Measurements from ENCODE around the gene CES2. TPM values are rescaled to one million over a fixed set of nuclear protein-coding genes. Genes with fewer than 3 reads are reported as not detected.
A peak's percentile ranks its signal among the peaks of the same experiment; 100 is the strongest.

Gene CES2
- polyA plus RNA-seq, 1 of the 3 experiments (the other 2 are of a cell fraction): 33.1 TPM

- WGBS (ENCODE audit: low lambda C conversion rate): 80% methylated on average over 3 of the region's 3 CpGs
- CTCF ChIA-PET: interaction anchor here (1.3 to 8.5 kb wide), 4 partner anchors 7 to 63 kb away, joined by 3 to 174 read pairs (median 40); partner anchors contain the start of genes CDH16, CES3 and RRAD
Measured at GRCh38 chr16:66898207-66898606, 37.1 kb upstream of the CES2 start.

DNA sequence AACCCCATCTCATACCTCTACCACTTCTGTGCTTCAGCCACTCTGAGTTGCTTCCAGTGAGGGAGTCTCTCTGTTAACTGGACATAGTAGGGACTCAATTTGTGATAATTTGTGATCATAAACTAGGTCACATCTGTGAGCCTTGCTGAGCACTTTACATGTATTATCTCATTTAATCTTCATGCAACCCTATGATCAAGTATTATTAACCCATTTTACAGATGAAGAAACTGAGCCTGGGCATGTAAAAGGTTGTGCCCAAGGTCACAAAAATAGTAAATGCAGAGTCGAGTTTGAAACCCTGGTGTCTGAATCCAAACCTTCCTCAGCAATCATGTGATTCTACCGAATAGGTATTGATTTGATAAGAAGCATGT lies 36.4 kb upstream of the CES2 start:
- H3K27ac ChIP-seq (ENCODE audit: low read depth in 2 of 2, low read length in 1 of 2): no peak overlapping the region
- 60% methylated on average over 2 of the region's 2 CpGs for WGBS (ENCODE audit: low lambda C conversion rate)
- no peaks in the 10 kb centered on the region for H3K9me2 ChIP-seq
- H2AFZ ChIP-seq (ENCODE audit: low read depth): no peak overlapping the region
- no peak overlapping the region for H3K9ac ChIP-seq
- H3K4me1 ChIP-seq (ENCODE audit: control insufficient read depth in 1 of 2, insufficient read depth in 2 of 2, low read depth in 1 of 2, low read length in 1 of 2): peaks cover 19% of the 10 kb centered on the region in 2 experiments
- no peak for DNase-seq
- CTCF ChIA-PET: interaction anchor here (1.3 to 8.5 kb wide), 2 partner anchors 24 to 62 kb away, joined by 3 to 174 read pairs; partner anchors contain the start of genes CDH16, CES3 and RRAD
- 0 out of 2 replicates have a peak, but pooled peaks have one; percentile 24 for TF ChIP-seq RCOR1 (IDR thresholded peaks at IDR 0.05; ENCODE audit: low read length)
- no peak for TF ChIP-seq TEAD4 (IDR thresholded peaks at IDR 0.05; ENCODE audit: borderline replicate concordance, insufficient read depth)
- no peaks in the 10 kb centered on the region for H3K27me3 ChIP-seq (ENCODE audit: insufficient read depth)
- H3K79me2 ChIP-seq (ENCODE audit: insufficient read depth): no peaks in the 10 kb centered on the region
- H3K4me3 ChIP-seq (ENCODE audit: low read depth in 2 of 2, low read length in 1 of 2): no peak overlapping the region
- H3K4me2 ChIP-seq: no peak overlapping the region
- no peaks in the 10 kb centered on the region for H3K36me3 ChIP-seq (replicated peaks in 1 of 2; ENCODE audit: control insufficient read depth in 1 of 2, insufficient read depth in 2 of 2, low read length in 1 of 2)
- no peaks in the 10 kb centered on the region for H4K20me1 ChIP-seq (ENCODE audit: insufficient read depth)
- H3F3A ChIP-seq (replicated peaks; ENCODE audit: insufficient read depth): peaks cover 3% of the 10 kb centered on the region
- H3K9me3 ChIP-seq: no peaks in the 10 kb centered on the region
- POLR2A ChIA-PET: no interaction called here

More at GRCh38 chr16:66898207-66898606, 37.1 kb upstream of the CES2 start:
- POLR2A ChIA-PET: no interaction called here
- no peak overlapping the region for H3K27ac ChIP-seq (ENCODE audit: low read depth in 2 of 2, low read length in 1 of 2)
- no peak overlapping the region for H2AFZ ChIP-seq (ENCODE audit: low read depth)
- no peaks in the 10 kb centered on the region for H4K20me1 ChIP-seq (ENCODE audit: insufficient read depth)
- H3K36me3 ChIP-seq (replicated peaks in 1 of 2; ENCODE audit: control insufficient read depth in 1 of 2, insufficient read depth in 2 of 2, low read length in 1 of 2): no peaks in the 10 kb centered on the region
- H3K9me3 ChIP-seq: no peaks in the 10 kb centered on the region
- no peak overlapping the region for H3K4me3 ChIP-seq (ENCODE audit: low read depth in 2 of 2, low read length in 1 of 2)
- no peaks in the 10 kb centered on the region for H3K9me2 ChIP-seq
- H3K4me1 ChIP-seq (ENCODE audit: control insufficient read depth in 1 of 2, insufficient read depth in 2 of 2, low read depth in 1 of 2, low read length in 1 of 2): peaks cover 19% of the 10 kb centered on the region in 2 experiments
- no peaks in the 10 kb centered on the region for H3K27me3 ChIP-seq (ENCODE audit: insufficient read depth)
- H3K9ac ChIP-seq: no peak overlapping the region
- DNase-seq: no peak
- H3F3A ChIP-seq (replicated peaks; ENCODE audit: insufficient read depth): peaks cover 3% of the 10 kb centered on the region
- TF ChIP-seq, protein P1, sequence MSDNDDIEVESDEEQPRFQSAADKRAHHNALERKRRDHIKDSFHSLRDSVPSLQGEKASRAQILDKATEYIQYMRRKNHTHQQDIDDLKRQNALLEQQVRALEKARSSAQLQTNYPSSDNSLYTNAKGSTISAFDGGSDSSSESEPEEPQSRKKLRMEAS (IDR thresholded peaks at IDR 0.05; ENCODE audit: low read depth): peak; percentile 60; the same call in 1 of the 2 replicates
- TF ChIP-seq SIN3A (IDR thresholded peaks at IDR 0.05; ENCODE audit: borderline replicate concordance, low read depth, low read length): no peak
- no peaks in the 10 kb centered on the region for H3K79me2 ChIP-seq (ENCODE audit: insufficient read depth)
- H3K4me2 ChIP-seq: no peak overlapping the region

- POLR2A ChIA-PET: no interaction called here
- Histone ChIP-seq H3F3A (replicated peaks; ENCODE audit: insufficient read depth) (peaks cover 3% of the 10 kb centered on the region), H4K20me1 (ENCODE audit: insufficient read depth) (no peaks in the 10 kb centered on the region), H3K36me3 (replicated peaks in 1 of 2; ENCODE audit: control insufficient read depth in 1 of 2, insufficient read depth in 2 of 2, low read length in 1 of 2) (no peaks in the 10 kb centered on the region), H3K79me2 (ENCODE audit: insufficient read depth) (no peaks in the 10 kb centered on the region), H3K27me3 (ENCODE audit: insufficient read depth) (no peaks in the 10 kb centered on the region), H3K27ac (ENCODE audit: low read depth in 2 of 2, low read length in 1 of 2) (peak overlapping the region; percentile 43 to 53), H3K9me2 (no peaks in the 10 kb centered on the region), H3K4me2 (peak overlapping the region; percentile 52), H3K4me3 (ENCODE audit: low read depth in 2 of 2, low read length in 1 of 2) (no peak overlapping the region), H3K4me1 (ENCODE audit: control insufficient read depth in 1 of 2, insufficient read depth in 2 of 2, low read depth in 1 of 2, low read length in 1 of 2) (peaks cover 19% of the 10 kb centered on the region in 2 experiments), H2AFZ (ENCODE audit: low read depth) (0 out of 2 replicates have a peak overlapping the region, but pooled peaks have one; percentile 31), H3K9ac (no peak overlapping the region; the same call in 1 of the 2 replicates), H3K9me3 (no peaks in the 10 kb centered on the region)
- peak; percentile 18 for DNase-seq
- 97% methylated on average over 6 of the region's 6 CpGs for WGBS (ENCODE audit: low lambda C conversion rate)
- CTCF ChIA-PET: interaction anchor here (1.6 to 8.5 kb wide), 2 partner anchors 23 to 48 kb away, joined by 4 to 174 read pairs; partner anchors contain the start of genes CDH16 and RRAD
- TF ChIP-seq FOSL2 (IDR thresholded peaks at IDR 0.05; ENCODE audit: borderline replicate concordance, low read depth) (no peak), RCOR1 (IDR thresholded peaks at IDR 0.05; ENCODE audit: low read length) (no peak), YY1 (IDR thresholded peaks at IDR 0.05; ENCODE audit: low read depth) (no peak), GABPA (IDR thresholded peaks at IDR 0.05; ENCODE audit: low read depth) (no peak), RFX5 (IDR thresholded peaks at IDR 0.05; ENCODE audit: low read length) (no peak), EZH2phosphoT487 (IDR thresholded peaks at IDR 0.05; ENCODE audit: borderline replicate concordance, low read depth) (no peak), EP300 (IDR thresholded peaks at IDR 0.05; ENCODE audit: borderline replicate concordance in 1 of 2, low read depth in 1 of 2, low read length in 1 of 2) (no peak), TAF1 (IDR thresholded peaks at IDR 0.05; ENCODE audit: borderline replicate concordance, low read depth, low read length) (no peak), PBX3 (IDR thresholded peaks at IDR 0.05) (no peak), MEF2A (IDR thresholded peaks at IDR 0.05; ENCODE audit: borderline replicate concordance, low read depth) (no peak), GATA2 (CRISPR knock-in tag; IDR thresholded peaks at IDR 0.05) (no peak), CHD2 (IDR thresholded peaks at IDR 0.05; ENCODE audit: low read length, partially characterized antibody) (no peak), ZBTB33 (IDR thresholded peaks at IDR 0.05; ENCODE audit: borderline replicate concordance, low read depth) (no peak), MXI1 (IDR thresholded peaks at IDR 0.05; ENCODE audit: low read depth, low read length) (no peak)
- TF ChIP-seq, protein P1 (IDR thresholded peaks at IDR 0.05; ENCODE audit: low read depth): no peak
Measured at GRCh38 chr16:66899310-66899944, 35.9 kb upstream of the CES2 start.

Data from SK-N-SH (cell line).